ENCODE data around the gene SYCE3. TPM values are rescaled to one million over a fixed set of nuclear protein-coding genes. Genes with fewer than 3 reads are reported as not detected.

The SYCE3 gene
- total RNA-seq, 2 experiments from 2014 or later = not detected

GRCh38 chr22:50505776-50506610 lies 56.7 kb downstream of the SYCE3 start:
- Histone ChIP-seq H3K4me2 (ENCODE audit: low read length) (peak overlapping the region; percentile 90), H3K36me3 (ENCODE audit: insufficient read depth, low read length) (peaks cover 27% of the 10 kb centered on the region; the same call in 1 of the 2 replicates), H3K79me2 (ENCODE audit: insufficient read depth, low read depth, low read length) (peaks cover 34% of the 10 kb centered on the region), H3K27ac (ENCODE audit: low read depth, low read length, poor library complexity, severe bottlenecking) (no peak overlapping the region), H3K9me3 (ENCODE audit: low read length) (no peaks in the 10 kb centered on the region), H2AFZ (ENCODE audit: low read length) (no peak overlapping the region), H3K4me3 (ENCODE audit: low read depth, low read length, poor library complexity, severe bottlenecking) (peak overlapping the region; percentile 100), H4K20me1 (ENCODE audit: insufficient read depth, low read length) (peaks cover 4% of the 10 kb centered on the region; the same call in 1 of the 2 replicates), H3K4me1 (ENCODE audit: insufficient read depth, low read length, poor library complexity, severe bottlenecking) (peaks cover 27% of the 10 kb centered on the region), H3K9me2 (ENCODE audit: insufficient read depth, low read length) (no peaks in the 10 kb centered on the region)
- ChIA-PET CTCF (ENCODE audit: unreplicated experiment) (no interaction called here), POLR2A (no interaction called here)
- intact Hi-C loops (cut with micrococcal nuclease; ENCODE audit: unreplicated experiment) = loop anchor here (2.0 to 10.0 kb wide), 3 partner anchors 31 to 261 kb away; partner anchors contain the start of genes MAPK11, SBF1 and TUBGCP6
- BruUV-seq (replicated peaks) = no TSS peak
- no peak for DNase-seq (ENCODE audit: low spot score)
- TF ChIP-seq CTCF (conservative IDR thresholded peaks at IDR 0.05; ENCODE audit: low read length) (no peak), EZH2phosphoT487 (IDR thresholded peaks at IDR 0.05; ENCODE audit: borderline replicate concordance, low read depth, low read length) (no peak)

- no peaks in the 10 kb centered on the region for H3K9me3 ChIP-seq (ENCODE audit: low read length)
- H2AFZ ChIP-seq (ENCODE audit: low read length) = no peak overlapping the region
- no peak overlapping the region for H3K27ac ChIP-seq (ENCODE audit: low read depth, low read length, poor library complexity, severe bottlenecking)
- ChIA-PET CTCF (ENCODE audit: unreplicated experiment) (no interaction called here), POLR2A (no interaction called here)
- no TSS peak for BruUV-seq (replicated peaks)
- no peaks in the 10 kb centered on the region for H3K9me2 ChIP-seq (ENCODE audit: insufficient read depth, low read length)
- H3K79me2 ChIP-seq (ENCODE audit: insufficient read depth, low read depth, low read length) = peaks cover 27% of the 10 kb centered on the region
- H4K20me1 ChIP-seq (ENCODE audit: insufficient read depth, low read length) = peaks cover 4% of the 10 kb centered on the region; the same call in 1 of the 2 replicates
- H3K4me1 ChIP-seq (ENCODE audit: insufficient read depth, low read length, poor library complexity, severe bottlenecking) = peaks cover 22% of the 10 kb centered on the region
- intact Hi-C loops (cut with micrococcal nuclease; ENCODE audit: unreplicated experiment) = loop anchor here (5.0 to 10.0 kb wide), 2 partner anchors 233 to 261 kb away; partner anchors contain the start of genes MAPK11 and TUBGCP6
- no peak overlapping the region for H3K4me3 ChIP-seq (ENCODE audit: low read depth, low read length, poor library complexity, severe bottlenecking)
- H3K36me3 ChIP-seq (ENCODE audit: insufficient read depth, low read length) = peaks cover 24% of the 10 kb centered on the region; the same call in 1 of the 2 replicates
- H3K4me2 ChIP-seq (ENCODE audit: low read length) = no peak overlapping the region
- DNase-seq (ENCODE audit: low spot score) = no peak
- TF ChIP-seq EZH2phosphoT487 (IDR thresholded peaks at IDR 0.05; ENCODE audit: borderline replicate concordance, low read depth, low read length) = no peak
These were observed 57.4 kb downstream of the SYCE3 start for GRCh38 chr22:50505276-50505775.

GRCh38 chr22:50504369-50505211 lies 58.1 kb downstream of the SYCE3 start:
- intact Hi-C loops (cut with micrococcal nuclease; ENCODE audit: unreplicated experiment) = loop anchor here (5.0 to 10.0 kb wide), 2 partner anchors 232 to 260 kb away; partner anchors contain the start of genes MAPK11 and TUBGCP6
- H3K9me2 ChIP-seq (ENCODE audit: insufficient read depth, low read length) = no peaks in the 10 kb centered on the region
- BruUV-seq (replicated peaks) = no TSS peak
- TF ChIP-seq EZH2phosphoT487 (IDR thresholded peaks at IDR 0.05; ENCODE audit: borderline replicate concordance, low read depth, low read length) (no peak), CTCF (conservative IDR thresholded peaks at IDR 0.05; ENCODE audit: low read length) (no peak)
- ChIA-PET POLR2A (no interaction called here), CTCF (ENCODE audit: unreplicated experiment) (no interaction called here)
- H3K9me3 ChIP-seq (ENCODE audit: low read length) = no peaks in the 10 kb centered on the region
- peaks cover 20% of the 10 kb centered on the region for H3K79me2 ChIP-seq (ENCODE audit: insufficient read depth, low read depth, low read length)
- H3K4me2 ChIP-seq (ENCODE audit: low read length) = no peak overlapping the region
- H3K27ac ChIP-seq (ENCODE audit: low read depth, low read length, poor library complexity, severe bottlenecking) = no peak overlapping the region
- H3K36me3 ChIP-seq (ENCODE audit: insufficient read depth, low read length) = peaks cover 20% of the 10 kb centered on the region; the same call in 1 of the 2 replicates
- H2AFZ ChIP-seq (ENCODE audit: low read length) = no peak overlapping the region
- DNase-seq (ENCODE audit: low spot score) = no peak
- H4K20me1 ChIP-seq (ENCODE audit: insufficient read depth, low read length) = peaks cover 4% of the 10 kb centered on the region; the same call in 1 of the 2 replicates
- H3K4me1 ChIP-seq (ENCODE audit: insufficient read depth, low read length, poor library complexity, severe bottlenecking) = peaks cover 17% of the 10 kb centered on the region
- no peak overlapping the region for H3K4me3 ChIP-seq (ENCODE audit: low read depth, low read length, poor library complexity, severe bottlenecking)

All from OCI-LY7 (cell line).